Left ventricle myocardium inferior (tissue), 1 donor: ENCODE results near the gene OCIAD1. TPM values are rescaled to one million over a fixed set of nuclear protein-coding genes. Genes with fewer than 3 reads are reported as not detected.
"Not testable (repeated sequence)": the region's sequence is repeated elsewhere in the genome, so short reads cannot be mapped to it uniquely, and the experiment has no call there.

ENCODE experiments used
- DNase-seq: peaks from one replicate; pipeline ENCODE4 v3.0.0-alpha.2; 2020
- H3K27ac ChIP-seq: fragments of 200-600 bp; replicated peaks from 2 replicates; pipeline ENCODE4 v1.8.0; 2021
- H3K27me3 ChIP-seq: fragments of 200-600 bp; 2 replicates; pipeline ENCODE4 v1.8.0; 2021; ENCODE audit warnings: low read depth
- H3K36me3 ChIP-seq: fragments of 200-600 bp; 2 replicates; pipeline ENCODE4 v1.8.0; 2021
- H3K4me1 ChIP-seq: fragments of 200-600 bp; 2 replicates; pipeline ENCODE4 v1.8.0; 2021
- H3K4me3 ChIP-seq: fragments of 200-600 bp; 2 replicates; pipeline ENCODE4 v1.8.0; 2021; ENCODE audit warnings: mild to moderate bottlenecking, moderate library complexity
- H3K9me3 ChIP-seq: fragments of 200-600 bp; replicated peaks from 2 replicates; pipeline ENCODE4 v1.8.0; 2021
- CTCF ChIP-seq: fragments of 200-600 bp; IDR thresholded peaks from 2 replicates; pipeline ENCODE4 v1.8.0; 2021; ENCODE audit warnings: antibody characterized with exemption, mild to moderate bottlenecking, borderline replicate concordance
- intact Hi-C: fragments of 100-400 bp; cut with micrococcal nuclease; formaldehyde crosslinking; loops from one replicate; pipeline ENCODE4 v1.11.0; 2022
- total RNA-seq: library from RNA; stranded (reverse); fragmentation: NEBNext Ultra II Directional; extraction: Animal tissue kit (Norgen Biotek cat#: 25700); gene quantifications from one replicate; pipeline ENCODE4 v1.2.1, GENCODE V29; 2021
- donor health status: DM: no; HTN: yes; CAD: no; lungs with severe emphysema.

OCIAD1 gene
- total RNA-seq, 1 donor from 2014 or later = 129 TPM

- Histone ChIP-seq H3K9me3 (no peaks in the 10 kb centered on the region), H3K27ac (peak overlapping the region; percentile 95), H3K27me3 (no peaks in the 10 kb centered on the region), H3K4me3 (peak overlapping the region; percentile 91), H3K4me1 (peaks cover 29% of the 10 kb centered on the region), H3K36me3 (peaks cover 33% of the 10 kb centered on the region)
- TF ChIP-seq CTCF = no peak
- DNase-seq = no peak
- intact Hi-C loops = no loop called here
Measured at GRCh38 chr4:48831532-48832030, 693 bp downstream of the OCIAD1 start.

- Histone ChIP-seq H3K36me3 (peaks cover 43% of the 10 kb centered on the region), H3K4me3 (peak overlapping the region; percentile 91), H3K27me3 (no peaks in the 10 kb centered on the region), H3K9me3 (no peaks in the 10 kb centered on the region), H3K4me1 (peaks cover 29% of the 10 kb centered on the region), H3K27ac (no peak overlapping the region)
- intact Hi-C loops = no loop called here
- DNase-seq = no peak
- TF ChIP-seq CTCF = no peak
Measured at GRCh38 chr4:48832571-48832970, 1.7 kb downstream of the OCIAD1 start.

GRCh38 chr4:48836658-48837057, 5.8 kb downstream of the OCIAD1 start:
- H3K4me3 ChIP-seq = no peak overlapping the region
- intact Hi-C loops = no loop called here
- peaks cover 75% of the 10 kb centered on the region for H3K36me3 ChIP-seq
- H3K9me3 ChIP-seq = no peaks in the 10 kb centered on the region
- H3K27ac ChIP-seq = no peak overlapping the region
- no peak for DNase-seq
- peaks cover 43% of the 10 kb centered on the region for H3K4me1 ChIP-seq
- no peaks in the 10 kb centered on the region for H3K27me3 ChIP-seq
- TF ChIP-seq CTCF = no peak

GRCh38 chr4:48841045-48841827, 10.3 kb downstream of the OCIAD1 start:
- Histone ChIP-seq H3K4me3 (no peak overlapping the region), H3K27me3 (no peaks in the 10 kb centered on the region), H3K36me3 (peaks cover 82% of the 10 kb centered on the region), H3K9me3 (no peaks in the 10 kb centered on the region), H3K27ac (no peak overlapping the region), H3K4me1 (peaks cover 21% of the 10 kb centered on the region)
- intact Hi-C loops = loop anchor here (10.0 kb wide), 1 partner anchor 166 kb away; no protein-coding TSS in a partner anchor
- DNase-seq = no peak
- no peak for TF ChIP-seq CTCF

- H3K4me1 ChIP-seq = peaks cover 6% of the 10 kb centered on the region
- no peak for TF ChIP-seq CTCF
- intact Hi-C loops = loop anchor here (10.0 kb wide), 1 partner anchor 170 kb away; no protein-coding TSS in a partner anchor
Measured at GRCh38 chr4:48844843-48845242, 14.0 kb downstream of the OCIAD1 start.

GRCh38 chr4:48848799-48849198, 17.9 kb downstream of the OCIAD1 start:
- H3K4me1 ChIP-seq, H3K27ac ChIP-seq, H3K9me3 ChIP-seq, DNase-seq, H3K4me3 ChIP-seq, H3K27me3 ChIP-seq: not testable (repeated sequence)
- H3K36me3 ChIP-seq = peaks cover 78% of the 10 kb centered on the region
- intact Hi-C loops = loop anchor here (10.0 kb wide), 1 partner anchor 174 kb away; no protein-coding TSS in a partner anchor

More at GRCh38 chr4:48844843-48845242, 14.0 kb downstream of the OCIAD1 start:
- H3K27ac ChIP-seq = no peak overlapping the region
- H3K27me3 ChIP-seq = no peaks in the 10 kb centered on the region
- H3K36me3 ChIP-seq = peaks cover 70% of the 10 kb centered on the region
- no peak for DNase-seq
- peaks cover 4% of the 10 kb centered on the region for H3K9me3 ChIP-seq
- H3K4me3 ChIP-seq = no peak overlapping the region
